GM19395 (cell line): ENCODE measurements around the gene RAB38.
A peak's percentile ranks its signal among the peaks of the same experiment; 100 is the strongest.

Source experiments
- ATAC-seq: cut with Tn5 transposase; IDR thresholded peaks from one replicate; pipeline ENCODE4 v1.9.1; 2021; ENCODE audit warnings: mild to moderate bottlenecking, moderate library complexity; ENCODE audit not compliant: unreplicated experiment

The RAB38 gene

DNA sequence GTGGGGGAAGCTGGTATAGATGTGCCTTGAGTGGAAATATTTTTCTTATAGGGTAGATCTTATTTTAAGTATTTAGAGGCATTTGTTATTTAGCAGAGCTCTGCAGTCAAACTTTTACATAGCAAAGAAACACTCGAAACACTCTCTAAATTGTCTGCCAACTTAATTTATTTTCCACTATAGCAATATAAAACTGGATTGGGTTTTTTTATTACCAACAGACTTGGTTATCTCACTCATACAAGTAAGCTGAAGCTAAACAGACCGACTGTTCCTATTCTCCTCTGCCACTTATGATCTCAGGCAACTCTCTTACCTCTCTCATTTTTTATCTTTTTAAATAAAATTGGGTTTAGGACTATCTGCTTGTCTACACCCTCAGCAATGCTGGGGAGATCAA is 4.6 kb downstream of the RAB38 start:
- ATAC-seq: no peak

GRCh38 chr11:88169881-88170280 is 5.4 kb downstream of the RAB38 start:
- no peak for ATAC-seq

DNA sequence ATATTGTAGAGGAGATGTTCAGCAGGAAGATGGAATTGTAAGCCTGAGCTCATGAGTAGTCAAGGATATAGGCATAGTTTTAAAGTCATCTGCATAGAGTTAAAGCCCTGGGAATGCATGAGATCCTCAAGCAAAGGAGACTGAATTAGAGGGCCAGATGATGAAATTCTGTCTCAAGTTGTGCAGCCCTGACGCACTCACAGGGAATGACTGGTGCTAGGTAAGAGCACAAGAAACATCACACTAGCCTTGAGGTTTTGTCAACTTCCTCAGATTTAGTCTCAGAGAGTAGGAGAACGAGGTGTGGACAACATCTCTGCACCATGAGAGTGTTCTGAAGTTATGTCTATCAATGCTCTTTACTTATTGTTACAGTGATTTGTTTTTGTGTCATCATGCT is 5.8 kb downstream of the RAB38 start:
- ATAC-seq: no peak

DNA sequence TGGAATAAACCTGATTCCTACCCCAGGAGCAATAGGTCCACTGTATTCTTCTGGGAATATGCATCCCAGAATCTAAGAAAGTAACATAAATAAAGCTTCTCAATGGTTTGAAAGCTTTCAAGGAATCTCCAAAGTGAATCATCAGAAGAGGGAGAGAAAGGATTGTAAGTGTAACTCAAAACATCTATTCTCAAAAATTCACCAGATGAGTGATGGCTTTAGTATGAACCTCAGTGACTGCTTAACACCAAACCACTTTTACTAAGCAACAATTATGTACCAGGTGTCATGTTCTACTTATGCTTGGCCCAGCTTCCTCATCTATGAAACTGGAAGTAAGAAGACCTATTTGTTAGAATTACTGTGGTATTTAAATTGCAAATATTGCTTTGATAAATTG is 7.4 kb downstream of the RAB38 start:
- no peak for ATAC-seq

GRCh38 chr11:88164806-88165585 is 10.2 kb downstream of the RAB38 start:
- ATAC-seq: no peak

GRCh38 chr11:88164320-88164719 is 10.9 kb downstream of the RAB38 start:
- no peak for ATAC-seq

- no peak for ATAC-seq
These were observed 17.2 kb downstream of the RAB38 start for GRCh38 chr11:88158081-88158480.

DNA sequence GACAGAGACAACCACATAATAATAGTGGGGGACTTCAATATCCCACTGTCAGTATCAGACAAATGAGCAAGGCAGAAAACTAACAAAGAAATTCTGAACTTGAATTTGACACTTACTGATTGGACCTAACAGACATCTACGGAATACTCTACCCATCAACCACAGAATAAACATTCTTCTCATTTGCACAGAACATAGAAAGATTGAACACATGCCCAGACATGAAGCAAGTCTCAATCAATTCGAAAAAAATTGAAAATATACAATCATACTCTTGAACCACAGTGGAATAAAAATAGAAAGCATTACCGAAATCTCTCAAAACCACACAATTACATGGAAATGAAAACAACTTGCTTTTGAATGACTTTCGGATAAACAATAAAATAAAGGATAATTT is 17.9 kb downstream of the RAB38 start:
- no peak for ATAC-seq

GRCh38 chr11:88152381-88152780 is 22.9 kb downstream of the RAB38 start:
- no peak for ATAC-seq

DNA sequence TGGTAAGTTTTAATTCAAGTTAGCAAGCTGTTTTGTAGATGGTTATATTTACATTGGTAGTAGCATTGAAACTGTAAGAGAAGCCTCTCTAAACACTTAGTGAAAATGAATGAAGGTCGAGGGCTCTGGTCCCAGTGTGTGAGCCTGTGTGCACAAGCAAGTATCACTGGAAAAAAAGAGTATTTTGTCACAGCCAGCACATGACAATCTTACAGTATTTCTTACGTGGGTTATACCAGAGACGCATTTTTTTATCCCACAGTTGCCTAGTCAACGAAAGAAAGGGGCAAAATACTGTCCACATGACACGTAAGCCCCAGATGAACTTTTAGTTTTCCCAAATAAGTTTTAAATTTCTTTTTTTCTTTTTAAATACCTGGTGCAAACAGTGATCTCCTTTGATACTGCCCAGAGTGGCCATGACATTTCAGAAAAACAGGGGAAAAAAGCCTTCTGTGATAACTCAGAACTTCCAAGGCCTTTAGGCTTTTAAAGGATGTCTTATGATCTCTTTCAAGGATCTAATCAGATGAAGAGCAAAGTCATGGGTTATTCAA is 23.5 kb downstream of the RAB38 start:
- ATAC-seq: no peak

DNA sequence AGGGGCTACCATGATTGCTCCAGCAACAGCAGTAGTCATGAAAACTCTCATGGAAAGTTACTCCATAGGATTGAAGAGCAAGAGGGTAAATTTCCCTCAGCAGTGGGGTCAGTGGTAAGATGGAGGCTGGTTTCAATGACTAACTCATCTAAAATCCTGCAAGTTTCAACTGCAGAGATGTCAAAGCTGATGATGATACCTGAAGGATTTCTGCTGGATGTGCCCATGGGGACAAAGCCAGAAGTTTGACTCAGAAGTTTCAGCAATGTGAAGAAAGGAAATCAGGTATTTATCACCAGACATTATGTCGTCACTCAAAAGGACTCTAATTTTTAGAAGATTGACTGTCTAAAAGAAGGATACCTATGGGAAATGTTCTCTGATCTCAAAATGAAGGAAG is 29.1 kb downstream of the RAB38 start:
- no peak for ATAC-seq

- ATAC-seq: no peak
These were observed 35.4 kb downstream of the RAB38 start for GRCh38 chr11:88139865-88140264.

- no peak for ATAC-seq
These were observed 43.3 kb downstream of the RAB38 start for GRCh38 chr11:88131764-88132470.

DNA sequence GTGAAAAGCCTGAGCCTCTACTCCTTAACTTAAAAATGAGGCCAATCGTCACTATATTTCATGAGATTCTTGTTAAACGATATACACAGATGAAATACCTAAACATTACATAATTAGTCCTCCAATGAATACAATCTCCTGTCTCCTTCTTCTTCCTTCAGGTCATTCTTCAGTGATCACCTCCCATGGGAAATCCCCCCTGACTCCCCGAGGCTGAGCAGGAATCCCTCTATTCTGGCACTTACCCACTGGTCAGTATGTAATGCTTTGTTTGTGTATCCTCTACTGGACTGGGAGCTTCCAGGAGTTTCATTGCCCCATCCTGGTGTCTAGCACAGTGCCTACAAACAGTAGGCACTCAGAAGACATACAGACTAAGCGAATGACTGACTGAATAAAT is 52.3 kb downstream of the RAB38 start:
- ATAC-seq: no peak

DNA sequence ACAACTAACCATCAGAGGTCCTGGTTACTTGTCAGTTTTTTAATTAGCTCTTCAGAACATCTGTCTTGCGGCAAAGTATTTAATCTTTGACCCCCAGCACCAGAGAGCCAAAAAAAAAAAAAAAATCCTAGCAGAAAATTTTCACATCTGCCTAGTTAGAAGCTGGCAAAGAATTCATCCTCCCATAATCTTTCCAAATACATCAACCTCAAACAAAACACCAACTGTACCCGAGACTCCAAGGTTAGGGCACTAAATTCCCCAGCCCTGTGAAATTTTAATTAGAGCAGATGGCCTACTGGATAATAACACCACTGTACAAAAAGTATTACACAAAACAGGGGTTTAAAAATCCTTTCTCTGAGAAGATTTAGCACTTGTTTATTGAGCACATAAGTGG is 55.7 kb downstream of the RAB38 start:
- no peak for ATAC-seq

DNA sequence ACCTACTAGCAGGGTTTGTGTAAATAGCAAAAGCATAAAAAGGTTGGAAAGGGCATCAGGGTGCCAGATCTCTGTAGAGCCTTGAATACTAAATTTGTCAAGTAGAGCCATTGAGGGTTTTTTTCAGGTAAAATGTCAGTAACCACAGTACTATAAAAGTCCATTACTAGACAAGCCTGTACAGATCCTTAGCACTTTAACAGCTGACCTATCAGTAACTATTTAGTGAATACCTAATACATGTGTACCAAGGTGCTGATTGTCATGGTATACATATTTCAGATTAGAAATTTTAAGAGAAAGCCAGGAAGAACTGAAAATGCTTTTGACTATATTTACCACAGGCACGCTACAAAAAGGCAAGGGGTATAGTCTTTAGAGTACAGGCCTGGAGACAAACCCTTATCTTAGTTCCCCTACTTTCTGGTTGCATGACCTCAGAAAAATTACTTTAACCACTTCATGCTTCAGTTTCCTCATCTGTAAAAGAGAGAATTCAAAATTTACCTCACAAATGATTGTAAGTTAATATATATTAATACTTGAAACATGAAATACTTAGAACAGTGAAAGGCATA is 57.9 kb downstream of the RAB38 start:
- peak; percentile 58 for ATAC-seq

- ATAC-seq: no peak
These were observed 59.2 kb downstream of the RAB38 start for GRCh38 chr11:88115828-88116755.

- ATAC-seq: no peak
These were observed 60.7 kb downstream of the RAB38 start for GRCh38 chr11:88114486-88115045.

DNA sequence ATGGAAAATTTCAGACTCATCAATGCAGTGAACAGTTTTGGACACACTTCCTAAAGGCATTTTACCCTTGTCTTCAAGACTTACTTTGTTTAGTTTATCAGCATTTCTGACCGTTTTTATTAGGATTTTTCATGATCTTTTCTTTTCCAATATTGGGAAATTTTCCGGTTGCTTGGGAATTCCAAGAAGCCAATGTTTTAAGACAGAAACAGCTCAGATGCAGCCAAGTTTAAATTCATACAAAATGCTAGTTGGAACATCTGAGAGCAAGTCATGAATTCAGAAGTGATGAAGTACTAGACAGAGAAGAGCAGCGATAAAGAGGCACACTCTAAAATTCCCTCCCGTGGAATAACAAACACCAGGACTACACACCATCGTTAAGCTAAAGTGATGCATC is 68.6 kb downstream of the RAB38 start:
- no peak for ATAC-seq

GRCh38 chr11:88105951-88106350 is 69.3 kb downstream of the RAB38 start:
- no peak for ATAC-seq
